ENCODE results near the gene KAZN.

Gene KAZN

GRCh38 chr1:15146971-15147376, 548.5 kb downstream of the KAZN start:
- no peak for DNase-seq (ENCODE audit: low read depth)

GRCh38 chr1:15148004-15148403, 549.5 kb downstream of the KAZN start:
- no peak for DNase-seq (ENCODE audit: low read depth)

- DNase-seq (ENCODE audit: low read depth), result no peak
These were observed 550.0 kb downstream of the KAZN start for GRCh38 chr1:15148475-15148874.

- no peak for DNase-seq (ENCODE audit: low read depth)
These were observed 550.5 kb downstream of the KAZN start for GRCh38 chr1:15148941-15149340.

- no peak for DNase-seq (ENCODE audit: low read depth)
These were observed 551.9 kb downstream of the KAZN start for GRCh38 chr1:15150376-15150775.

GRCh38 chr1:15151377-15151806, 552.9 kb downstream of the KAZN start:
- DNase-seq (ENCODE audit: low read depth), result no peak

GRCh38 chr1:15151871-15152270, 553.4 kb downstream of the KAZN start:
- no peak for DNase-seq (ENCODE audit: low read depth)

- no peak for DNase-seq (ENCODE audit: low read depth)
These were observed 554.1 kb downstream of the KAZN start for GRCh38 chr1:15152318-15153183.

- DNase-seq (ENCODE audit: low read depth), result no peak
These were observed 554.8 kb downstream of the KAZN start, which contains the start of gene TMEM51 for GRCh38 chr1:15153184-15153841. Gene TMEM51 (plus strand): TSS chr1:15153747. CDS start chr1:15215088, 61,341 bp downstream.

- DNase-seq (ENCODE audit: low read depth), result no peak
These were observed 555.5 kb downstream of the KAZN start for GRCh38 chr1:15153842-15154479.

GRCh38 chr1:15154480-15155036, 556.1 kb downstream of the KAZN start:
- no peak for DNase-seq (ENCODE audit: low read depth)

GRCh38 chr1:15155191-15155590, 556.7 kb downstream of the KAZN start:
- no peak for DNase-seq (ENCODE audit: low read depth)

- no peak for DNase-seq (ENCODE audit: low read depth)
These were observed 557.6 kb downstream of the KAZN start for GRCh38 chr1:15155888-15156741.

GRCh38 chr1:15156807-15157380, 558.4 kb downstream of the KAZN start:
- no peak for DNase-seq (ENCODE audit: low read depth)

- no peak for DNase-seq (ENCODE audit: low read depth)
These were observed 559.3 kb downstream of the KAZN start for GRCh38 chr1:15157524-15158399.

- no peak for DNase-seq (ENCODE audit: low read depth)
These were observed 560.2 kb downstream of the KAZN start for GRCh38 chr1:15158506-15159165.

GRCh38 chr1:15159166-15159555, 560.7 kb downstream of the KAZN start:
- no peak for DNase-seq (ENCODE audit: low read depth)

GRCh38 chr1:15160626-15161025, 562.1 kb downstream of the KAZN start:
- DNase-seq (ENCODE audit: low read depth), result no peak

GRCh38 chr1:15167386-15167785, 568.9 kb downstream of the KAZN start:
- no peak for DNase-seq (ENCODE audit: low read depth)
